Measurements from ENCODE around the gene SENP3.
"Not testable (repeated sequence)": the region's sequence is repeated elsewhere in the genome, so short reads cannot be mapped to it uniquely, and the experiment has no call there.

Gene SENP3

GRCh38 chr17:7597561-7597960, 35.8 kb downstream of the SENP3 start:
- not testable (repeated sequence) for DNase-seq

DNA sequence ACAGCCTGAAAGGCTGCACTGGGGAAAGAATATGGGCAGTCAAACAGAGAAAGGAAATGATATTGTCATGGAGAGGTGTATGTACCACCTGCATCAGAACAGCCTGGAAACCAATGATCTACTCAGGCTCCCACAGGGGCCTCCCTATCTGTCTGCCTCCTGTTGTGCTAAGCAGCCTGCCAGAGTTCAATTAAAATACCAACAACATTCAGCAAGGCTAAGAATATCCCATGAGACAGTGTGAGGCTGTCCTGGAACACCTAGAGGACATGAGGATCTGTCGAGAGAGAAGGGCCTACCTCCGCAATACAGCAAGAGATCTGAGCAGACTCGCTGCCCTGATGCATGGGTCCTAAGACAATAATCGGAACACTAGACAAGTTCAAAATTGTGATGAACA, 44.6 kb downstream of the SENP3 start:
- DNase-seq = no peak

DNA sequence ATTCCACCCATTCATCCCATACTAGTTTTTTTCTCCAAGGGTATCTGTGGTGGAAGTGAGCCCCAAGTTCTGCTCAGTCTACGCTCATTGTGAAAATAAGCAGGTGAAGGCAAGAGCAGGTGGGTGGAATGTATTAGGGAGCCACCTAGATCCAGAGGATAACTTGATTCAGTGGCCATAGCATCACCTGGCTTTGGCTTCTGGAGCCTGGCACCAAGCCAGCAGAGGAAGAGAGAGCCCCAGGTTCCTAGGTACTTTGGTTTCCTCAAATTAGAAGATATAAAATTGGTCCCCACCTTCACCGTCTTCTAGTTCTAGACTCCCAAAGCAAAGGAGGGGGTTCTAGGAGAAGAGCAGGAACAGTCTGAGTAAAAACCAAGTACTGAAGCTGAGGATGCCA, 48.9 kb downstream of the SENP3 start:
- DNase-seq = no peak

DNA sequence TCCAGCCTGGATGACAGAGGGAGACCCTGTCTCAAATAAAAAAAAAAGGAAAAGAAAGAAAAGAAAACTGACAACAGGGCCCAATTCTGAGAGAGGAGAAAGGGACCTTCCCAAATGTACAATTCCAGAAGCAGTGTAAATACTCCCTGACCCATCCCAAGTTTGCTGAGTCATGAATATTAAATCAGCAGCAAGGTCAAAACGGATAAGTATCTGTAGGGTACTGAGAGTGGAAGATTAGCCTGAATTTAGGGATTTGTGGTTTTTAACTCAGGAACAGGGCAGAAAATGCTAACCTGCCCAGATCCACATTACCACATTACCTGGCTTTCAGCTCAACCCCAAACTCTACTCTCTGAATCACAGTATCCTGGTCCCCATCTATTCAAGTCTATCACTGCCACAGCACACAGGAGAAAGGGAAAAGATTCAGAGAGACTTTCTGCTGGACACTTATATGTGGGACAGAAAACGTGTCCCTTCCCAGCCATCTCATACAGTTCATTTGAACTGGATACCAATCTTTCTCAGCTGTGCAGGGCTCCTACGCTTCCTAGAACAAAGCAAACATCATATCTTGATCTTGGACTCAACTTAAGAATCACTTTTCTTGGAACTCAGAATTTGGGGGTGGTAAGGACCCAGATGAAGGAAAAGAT, 50.0 kb downstream of the SENP3 start:
- no peak for DNase-seq

- DNase-seq = no peak
These were observed 50.5 kb downstream of the SENP3 start for GRCh38 chr17:7612294-7612640.

DNA sequence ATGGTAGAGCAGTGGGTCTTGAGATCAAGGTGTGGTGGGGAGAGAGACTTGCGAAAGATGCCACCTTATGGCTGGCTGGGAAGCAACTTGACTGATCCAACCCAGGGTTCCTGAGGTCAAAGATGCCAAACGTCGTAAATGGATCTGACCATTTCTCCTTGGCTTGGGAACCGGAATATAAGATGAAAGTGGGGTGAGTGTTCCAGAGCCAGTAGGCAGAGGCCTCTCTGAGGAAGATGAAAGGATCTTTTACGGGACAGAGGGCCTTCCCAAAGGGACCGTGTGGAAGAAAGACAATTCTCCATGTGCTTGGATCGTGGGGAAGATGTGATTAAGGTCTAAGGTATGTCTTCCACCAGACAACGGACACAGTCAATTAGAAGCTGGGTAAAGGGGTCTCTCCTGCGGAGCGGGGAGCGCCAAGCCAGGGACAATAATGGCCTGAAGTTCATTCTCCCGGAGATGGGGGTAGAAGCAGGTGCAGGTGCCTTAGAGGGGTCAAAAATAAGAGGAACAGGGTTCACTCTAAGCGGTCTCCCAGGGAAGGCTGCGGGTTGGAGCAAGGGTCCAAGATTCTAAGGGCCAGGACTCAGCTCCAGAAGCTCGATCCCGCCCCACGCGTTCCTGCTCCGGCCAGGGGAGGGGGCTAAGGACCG, 52.2 kb downstream of the SENP3 start:
- no peak for DNase-seq

DNA sequence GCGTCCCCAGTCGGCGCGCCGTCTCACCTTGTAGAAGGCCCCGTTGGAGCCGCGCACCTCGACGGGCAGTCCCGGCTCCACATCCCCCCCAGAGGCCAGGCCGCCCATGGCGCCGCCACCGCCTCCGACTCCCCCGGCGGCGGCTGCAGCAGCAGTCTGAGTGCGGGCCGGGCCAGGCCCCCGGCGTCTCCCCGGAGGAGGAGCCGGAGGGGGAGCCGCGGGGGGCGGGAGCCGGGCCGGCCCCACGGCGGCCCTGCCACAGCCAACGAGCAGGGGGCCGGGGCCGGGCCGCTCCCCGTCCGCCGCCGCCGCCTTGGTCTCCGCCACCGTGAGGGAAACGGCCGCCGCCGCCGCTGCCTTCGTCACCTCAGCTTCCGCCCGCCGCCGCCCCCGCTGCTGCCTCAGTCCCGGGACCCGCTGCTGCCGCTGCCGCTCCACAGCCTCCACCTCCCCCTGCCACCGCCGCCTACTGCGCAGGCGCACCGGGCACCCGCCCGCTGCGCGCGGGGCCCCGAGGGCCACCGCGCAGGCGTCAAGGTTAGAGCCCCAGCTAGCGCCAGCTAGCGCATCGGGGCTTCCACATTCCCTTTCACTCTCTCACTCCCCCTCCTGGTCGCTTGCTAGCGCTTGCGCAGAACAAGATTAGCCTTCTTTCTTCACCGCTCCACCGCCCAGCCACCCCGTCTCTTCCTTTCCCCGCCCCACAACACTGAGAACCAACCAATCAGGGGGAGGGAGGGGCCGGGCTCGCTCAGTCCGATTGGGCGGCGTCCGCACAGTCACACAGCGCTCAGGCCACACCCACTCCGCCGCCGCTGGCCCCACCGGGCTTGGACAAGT, 52.9 kb downstream of the SENP3 start, which contains the start of gene FXR2:
Gene FXR2, minus strand, starts transcription at position 473 of the 840 bp plus-strand sequence. Its CDS starts 365 bp downstream, at position 108.
- peak; percentile 100 for DNase-seq

- no peak for DNase-seq
These were observed 53.6 kb downstream of the SENP3 start for GRCh38 chr17:7615265-7615747.

- no peak for DNase-seq
These were observed 56.9 kb downstream of the SENP3 start for GRCh38 chr17:7618608-7619007.

DNA sequence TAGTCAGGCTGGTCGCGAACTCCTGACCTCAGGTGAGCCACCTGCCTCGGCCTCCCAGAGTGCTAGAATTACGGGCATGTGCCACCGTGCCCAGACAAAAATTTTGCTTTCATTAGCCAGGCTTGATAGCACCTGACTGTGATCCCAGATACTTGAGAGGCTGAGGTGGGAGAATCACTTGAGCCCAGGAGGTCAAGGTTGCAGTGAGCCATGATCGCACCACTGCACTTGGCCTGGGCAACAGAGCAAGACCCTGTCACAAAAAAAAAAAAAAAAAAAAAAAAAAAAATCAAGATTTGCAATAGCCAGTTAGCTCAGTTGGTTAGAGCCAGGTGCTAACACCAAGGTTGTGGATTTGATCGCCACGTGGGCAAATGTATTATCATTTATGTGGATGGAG, 59.1 kb downstream of the SENP3 start:
- no peak for DNase-seq
